Suprapubic skin (tissue), 4 donors: ENCODE measurements around the gene IQCM. TPM values are rescaled to one million over a fixed set of nuclear protein-coding genes. Genes with fewer than 3 reads are reported as not detected.
"Not testable (repeated sequence)": the region's sequence is repeated elsewhere in the genome, so short reads cannot be mapped to it uniquely, and the experiment has no call there.

Experiments
- DNase-seq, 2 donors: peaks; one replicate each; pipeline ENCODE4 v3.0.0-alpha.2; 2019; ENCODE audit warnings: low spot score in 2 of 2
- H3K27ac ChIP-seq: fragments of 200-600 bp; sonication (generic); one replicate; pipeline ENCODE4 v1.5.1; 2019
- H3K27me3 ChIP-seq: fragments of 200-600 bp; sonication (generic); one replicate; pipeline ENCODE4 v1.5.1; 2019
- H3K36me3 ChIP-seq: fragments of 200-600 bp; sonication (generic); one replicate; pipeline ENCODE4 v1.5.1; 2019
- H3K4me1 ChIP-seq: fragments of 200-600 bp; sonication (generic); one replicate; pipeline ENCODE4 v1.5.1; 2019
- H3K4me3 ChIP-seq: fragments of 200-600 bp; sonication (generic); one replicate; pipeline ENCODE4 v1.5.1; 2019; ENCODE audit warnings: mild to moderate bottlenecking
- H3K9me3 ChIP-seq: fragments of 200-600 bp; sonication (generic); one replicate; pipeline ENCODE4 v1.5.1; 2019
- CTCF ChIP-seq, 2 donors: fragments of 200-600 bp in 1 of 2; fragments of 450-650 bp in 1 of 2; sonication (generic) in 1 of 2; IDR thresholded peaks; one replicate each; pipeline ENCODE4 v1.5.1; 2016 to 2019; ENCODE audit warnings: antibody characterized with exemption in 2 of 2, mild to moderate bottlenecking in 1 of 2, moderate library complexity in 1 of 2
- EP300 ChIP-seq: sonication (generic); formaldehyde crosslinking; IDR thresholded peaks from one replicate; pipeline ENCODE4 v1.6.1; 2017; ENCODE audit warnings: antibody characterized with exemption
- POLR2A ChIP-seq, 2 donors: fragments of 450-650 bp; IDR thresholded peaks; one replicate each; pipeline ENCODE4 v1.6.1; 2017; ENCODE audit warnings: antibody characterized with exemption in 2 of 2, mild to moderate bottlenecking in 2 of 2, moderate library complexity in 2 of 2
- POLR2AphosphoS5 ChIP-seq, 3 donors: sonication (generic); formaldehyde crosslinking; IDR thresholded peaks; one replicate each; pipeline ENCODE4 v1.6.1; 2017; ENCODE audit warnings: antibody characterized with exemption in 3 of 3
- WGBS: methylation state at CpG from one replicate; pipeline ENCODE4 v1.1.5; 2018; 5-methylcytosine and 5-hydroxymethylcytosine counted together
- total RNA-seq, 4 donors: library from RNA; depleted of rRNA; stranded (reverse); fragments of >200 nt; gene quantifications; one replicate each; pipeline ENCODE4 v1.1.0, GENCODE V29; 2016

IQCM gene
- total RNA-seq, 4 donors from 2014 or later = not detected

GRCh38 chr4:149498246-149498645 lies 317.4 kb downstream of the IQCM start:
- no peak overlapping the region for H3K4me3 ChIP-seq
- TF ChIP-seq POLR2AphosphoS5 (IDR thresholded peaks at IDR 0.05) (no peak), EP300 (no peak), POLR2A (IDR thresholded peaks at IDR 0.05) (no peak), CTCF (IDR thresholded peaks at IDR 0.05) (no peak)
- H3K36me3 ChIP-seq = no peaks in the 10 kb centered on the region
- H3K27ac ChIP-seq = no peak overlapping the region
- no peaks in the 10 kb centered on the region for H3K4me1 ChIP-seq
- no peaks in the 10 kb centered on the region for H3K9me3 ChIP-seq
- H3K27me3 ChIP-seq = no peaks in the 10 kb centered on the region
- WGBS = 50% methylated on average over 3 of the region's 3 CpGs
- DNase-seq = no peak

DNA sequence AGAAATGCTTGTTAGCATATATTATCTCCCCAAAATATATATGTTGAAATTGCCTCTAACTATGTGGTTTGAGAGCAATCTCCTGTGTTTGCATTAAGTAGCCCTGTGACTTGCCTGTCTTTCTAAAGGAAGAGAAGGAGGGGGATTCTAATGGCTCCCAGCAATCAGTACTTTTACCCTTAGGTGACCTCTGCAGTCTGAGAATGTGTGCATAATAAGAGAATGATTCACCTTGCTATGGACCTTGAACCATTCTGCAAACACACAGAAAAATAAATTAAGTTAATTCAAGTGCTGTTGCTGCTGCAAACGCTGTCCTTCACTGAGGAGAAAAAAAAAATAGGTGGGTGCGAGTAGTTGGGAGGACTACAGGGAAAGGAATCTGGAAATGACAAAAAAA lies 322.2 kb downstream of the IQCM start:
- H3K4me1 ChIP-seq = no peaks in the 10 kb centered on the region
- H3K36me3 ChIP-seq = no peaks in the 10 kb centered on the region
- 76% methylated on average over 2 of the region's 2 CpGs for WGBS
- DNase-seq = no peak
- H3K4me3 ChIP-seq = no peak overlapping the region
- no peaks in the 10 kb centered on the region for H3K9me3 ChIP-seq
- H3K27ac ChIP-seq = no peak overlapping the region
- no peaks in the 10 kb centered on the region for H3K27me3 ChIP-seq
- TF ChIP-seq CTCF (IDR thresholded peaks at IDR 0.05) (no peak), POLR2A (IDR thresholded peaks at IDR 0.05) (no peak), EP300 (no peak)

- H3K9me3 ChIP-seq = no peaks in the 10 kb centered on the region
- no peak for DNase-seq
- no peaks in the 10 kb centered on the region for H3K36me3 ChIP-seq
- H3K27me3 ChIP-seq = no peaks in the 10 kb centered on the region
- no peak overlapping the region for H3K4me3 ChIP-seq
- WGBS = 25% methylated on average over 1 of the region's 1 CpG
- H3K4me1 ChIP-seq = no peaks in the 10 kb centered on the region
- TF ChIP-seq CTCF (IDR thresholded peaks at IDR 0.05) = no peak
- TF ChIP-seq POLR2A (IDR thresholded peaks at IDR 0.05) = no peak
- TF ChIP-seq EP300 = no peak
- H3K27ac ChIP-seq = no peak overlapping the region
Observed at GRCh38 chr4:149489321-149489720, 326.3 kb downstream of the IQCM start.

GRCh38 chr4:149486861-149487260 lies 328.8 kb downstream of the IQCM start:
- Histone ChIP-seq H3K36me3 (no peaks in the 10 kb centered on the region), H3K9me3 (no peaks in the 10 kb centered on the region), H3K27ac (no peak overlapping the region), H3K4me1 (no peaks in the 10 kb centered on the region), H3K27me3 (no peaks in the 10 kb centered on the region), H3K4me3 (no peak overlapping the region)
- TF ChIP-seq CTCF (IDR thresholded peaks at IDR 0.05) (no peak), POLR2A (IDR thresholded peaks at IDR 0.05) (no peak), EP300 (no peak), POLR2AphosphoS5 (IDR thresholded peaks at IDR 0.05) (no peak)
- no peak for DNase-seq

- not testable (repeated sequence) for H3K27ac ChIP-seq, H3K36me3 ChIP-seq, H3K27me3 ChIP-seq, H3K4me3 ChIP-seq, H3K4me1 ChIP-seq, H3K9me3 ChIP-seq, DNase-seq
- WGBS = 90% methylated on average over 3 of the region's 3 CpGs
Observed at GRCh38 chr4:149468669-149469068, 347.0 kb downstream of the IQCM start.

GRCh38 chr4:149466446-149466845 lies 349.2 kb downstream of the IQCM start:
- Histone ChIP-seq H3K27me3 (no peaks in the 10 kb centered on the region), H3K27ac (no peak overlapping the region), H3K4me3 (no peak overlapping the region), H3K4me1 (no peaks in the 10 kb centered on the region), H3K36me3 (no peaks in the 10 kb centered on the region), H3K9me3 (peaks cover 7% of the 10 kb centered on the region)
- DNase-seq = no peak
- TF ChIP-seq POLR2AphosphoS5 (IDR thresholded peaks at IDR 0.05) (no peak), EP300 (no peak), CTCF (IDR thresholded peaks at IDR 0.05) (no peak), POLR2A (IDR thresholded peaks at IDR 0.05) (no peak)
